GM10266 (cell line): ENCODE measurements around the gene RAD9B.
"Not testable (repeated sequence)": the region's sequence is repeated elsewhere in the genome, so short reads cannot be mapped to it uniquely, and the experiment has no call there.

Source experiments
- DNase-seq: peaks from one replicate; pipeline ENCODE4 v3.0.0; 2012; ENCODE audit errors: extremely low spot score
- CTCF ChIP-seq: IDR thresholded peaks from 2 replicates; pipeline ENCODE4 v1.5.1; 2012; ENCODE audit warnings: mild to moderate bottlenecking, low read depth; ENCODE audit not compliant: control insufficient read depth, insufficient read depth; ENCODE audit errors: missing control alignments

Gene RAD9B

GRCh38 chr12:110508071-110508586 is 6.0 kb downstream of the RAD9B start:
- no peak for DNase-seq
- no peak for TF ChIP-seq CTCF

- DNase-seq: no peak
- no peak for TF ChIP-seq CTCF
These were observed 11.7 kb downstream of the RAD9B start for GRCh38 chr12:110513842-110514241.

GRCh38 chr12:110514363-110514762 is 12.2 kb downstream of the RAD9B start:
- no peak for TF ChIP-seq CTCF
- no peak for DNase-seq

GRCh38 chr12:110516995-110517394 is 14.9 kb downstream of the RAD9B start:
- DNase-seq: no peak

GRCh38 chr12:110518014-110518413 is 15.9 kb downstream of the RAD9B start:
- DNase-seq: not testable (repeated sequence)

More at GRCh38 chr12:110516995-110517394, 14.9 kb downstream of the RAD9B start:
- no peak for TF ChIP-seq CTCF

- DNase-seq: not testable (repeated sequence)
These were observed 19.0 kb downstream of the RAD9B start for GRCh38 chr12:110520876-110521712.

GRCh38 chr12:110528277-110528839 is 26.2 kb downstream of the RAD9B start:
- no peak for TF ChIP-seq CTCF
- no peak for DNase-seq

- DNase-seq: no peak
- TF ChIP-seq CTCF: no peak
These were observed 28.4 kb downstream of the RAD9B start for GRCh38 chr12:110530511-110530910.
